ENCODE measurements around the gene ORM1.

The ORM1 gene

GRCh38 chr9:114346146-114346545, 23.2 kb downstream of the ORM1 start:
- no peak for DNase-seq

DNA sequence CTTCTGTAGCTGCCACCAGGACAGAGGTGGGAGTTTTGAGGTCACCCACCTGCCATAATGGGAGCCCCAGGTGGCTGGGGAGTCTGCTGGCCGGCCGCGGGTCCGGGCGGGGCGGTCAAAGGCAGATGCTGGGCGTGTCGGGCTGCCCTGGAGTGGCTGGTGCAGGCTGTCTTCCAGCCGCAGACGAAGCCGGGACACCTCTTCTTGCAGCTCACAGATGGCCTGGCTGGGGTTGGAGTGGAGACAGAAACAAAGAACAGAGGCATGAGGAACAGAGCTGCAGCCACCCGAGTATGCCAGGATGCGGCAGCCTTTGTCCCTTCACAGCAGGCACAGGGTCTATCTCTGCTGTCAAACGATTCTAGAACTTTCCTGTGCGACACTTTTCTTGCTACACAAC, 24.8 kb downstream of the ORM1 start:
- no peak for DNase-seq

DNA sequence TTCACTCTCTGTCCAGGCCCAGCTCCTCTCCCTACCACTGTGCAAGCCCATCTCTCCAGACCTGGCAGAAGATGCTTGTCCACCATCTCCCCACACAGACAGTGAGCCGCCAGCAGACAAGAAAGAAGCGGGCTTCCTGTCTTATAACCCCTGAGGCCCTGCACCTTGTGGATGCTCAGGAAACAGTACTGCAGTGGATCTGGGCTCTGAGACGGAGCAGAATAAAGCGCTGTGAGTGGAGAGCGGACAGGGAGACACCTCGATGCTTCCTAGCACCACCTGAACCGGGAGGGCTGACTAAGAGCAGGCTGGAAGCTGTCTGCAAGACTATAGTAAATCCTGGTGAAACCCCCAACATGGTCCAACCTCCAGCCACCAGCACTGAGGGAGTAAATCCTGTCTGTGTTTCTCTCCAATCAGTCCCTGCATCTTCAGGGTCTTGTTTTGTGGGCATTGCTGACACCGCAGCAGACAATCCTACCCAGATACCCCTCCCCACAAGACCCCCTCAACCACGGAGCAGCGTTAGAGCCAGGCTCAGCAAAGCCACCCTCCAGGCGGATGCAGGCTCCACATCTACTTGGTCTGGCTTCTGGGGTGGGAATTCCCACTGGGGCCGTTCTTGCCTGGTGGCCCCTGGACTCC, 25.5 kb downstream of the ORM1 start:
- DNase-seq, result no peak

- DNase-seq, result no peak
Observed at GRCh38 chr9:114348906-114349482, 26.1 kb downstream of the ORM1 start.

GRCh38 chr9:114349713-114350480, 27.0 kb downstream of the ORM1 start:
- no peak for DNase-seq

DNA sequence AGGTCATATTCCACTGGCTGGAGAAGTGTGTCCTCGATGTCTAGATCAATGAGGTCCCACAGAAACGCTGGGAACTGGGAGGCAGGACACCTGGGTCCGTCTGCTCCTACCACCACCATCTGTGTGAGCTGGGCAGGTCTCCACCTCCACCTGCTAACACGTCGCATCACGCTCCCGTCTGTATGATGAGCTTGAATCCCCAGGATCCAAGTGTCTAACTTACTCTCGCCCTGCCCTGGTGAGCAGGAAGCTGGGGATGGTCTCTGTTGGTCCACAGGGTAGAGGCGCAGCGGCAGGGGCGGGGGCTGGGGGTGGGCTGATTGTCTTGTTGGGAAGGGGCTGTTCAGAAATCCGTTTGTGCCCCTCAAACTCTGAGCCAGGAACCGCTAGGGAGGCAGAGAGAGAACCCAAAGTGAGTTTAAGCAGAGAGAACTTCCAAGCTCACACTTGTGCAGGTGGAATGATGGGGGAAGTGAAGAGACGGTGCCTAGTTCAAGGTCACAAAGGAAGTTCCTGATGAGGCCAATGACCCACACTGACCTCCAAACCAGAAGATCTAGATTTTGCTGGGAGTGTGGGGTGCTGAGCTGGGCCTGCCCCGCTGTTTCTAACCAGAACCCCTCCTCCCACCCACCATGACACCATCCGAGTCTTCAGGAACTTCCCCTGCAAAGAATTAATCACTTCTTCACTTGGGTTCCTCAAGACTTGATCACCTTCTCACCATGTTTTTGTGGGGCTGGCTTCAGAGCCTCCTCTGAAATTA, 27.9 kb downstream of the ORM1 start:
- no peak for DNase-seq

DNA sequence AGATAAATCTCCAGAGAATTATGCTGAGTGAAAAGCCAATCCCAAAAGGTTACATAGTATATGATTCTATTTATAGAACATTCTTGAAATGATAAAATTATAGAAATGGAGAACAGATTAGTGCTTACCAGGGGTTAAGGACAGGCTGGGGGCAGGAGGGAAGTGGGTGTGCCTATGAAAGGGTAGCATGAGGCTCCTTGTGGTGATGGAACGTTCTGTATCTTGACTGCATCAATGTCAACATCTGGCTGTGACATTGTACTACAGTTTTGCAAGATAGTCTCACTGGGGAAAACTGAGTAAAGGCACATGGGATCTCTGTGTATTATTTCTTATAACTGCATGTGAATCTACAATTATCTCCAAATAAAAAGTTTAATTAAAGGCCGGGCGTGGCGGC, 29.0 kb downstream of the ORM1 start:
- no peak for DNase-seq

GRCh38 chr9:114355821-114356220, 32.9 kb downstream of the ORM1 start:
- no peak for DNase-seq

DNA sequence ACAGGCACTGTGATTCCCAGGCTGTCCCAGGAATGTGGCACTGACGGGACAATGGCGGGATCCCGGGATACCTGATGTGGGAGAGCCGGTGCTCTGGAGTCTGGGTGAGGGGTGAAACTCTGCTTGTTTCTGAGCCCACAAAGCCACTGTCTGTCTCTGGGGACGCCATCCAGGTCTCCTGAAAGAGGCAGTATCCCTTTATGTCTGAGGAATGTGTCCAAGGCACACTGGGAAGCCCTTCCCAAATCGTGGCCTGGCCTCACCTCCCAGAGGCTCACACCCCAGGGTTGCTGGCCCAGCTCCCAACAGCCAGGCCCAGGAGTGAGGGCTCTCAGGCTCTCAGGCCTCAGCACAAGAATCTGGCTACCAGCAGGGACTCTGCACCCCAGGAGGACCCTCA, 33.9 kb downstream of the ORM1 start:
- no peak for DNase-seq

DNA sequence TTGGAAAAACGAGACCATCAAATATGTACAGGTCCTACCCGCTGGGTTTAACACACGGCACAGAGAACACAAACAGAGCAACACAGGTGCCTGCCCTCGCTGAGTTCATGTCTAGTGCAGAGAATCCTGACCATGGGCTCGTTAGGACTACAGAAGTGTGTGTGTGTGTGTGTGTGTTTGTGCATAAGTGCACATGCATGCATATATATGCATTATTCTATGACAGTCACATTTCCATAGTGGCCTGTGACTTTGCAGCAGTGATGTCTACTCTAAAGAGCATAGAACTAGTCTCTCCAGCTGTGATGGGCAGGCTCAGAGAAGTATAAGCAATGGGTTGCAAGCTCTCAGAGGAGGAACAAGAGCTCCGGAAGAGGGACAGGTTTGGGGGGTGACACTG, 34.5 kb downstream of the ORM1 start:
- DNase-seq, result no peak

GRCh38 chr9:114357911-114358328, 35.0 kb downstream of the ORM1 start:
- no peak for DNase-seq

- no peak for DNase-seq
Observed at GRCh38 chr9:114359801-114360200, 36.9 kb downstream of the ORM1 start.

DNA sequence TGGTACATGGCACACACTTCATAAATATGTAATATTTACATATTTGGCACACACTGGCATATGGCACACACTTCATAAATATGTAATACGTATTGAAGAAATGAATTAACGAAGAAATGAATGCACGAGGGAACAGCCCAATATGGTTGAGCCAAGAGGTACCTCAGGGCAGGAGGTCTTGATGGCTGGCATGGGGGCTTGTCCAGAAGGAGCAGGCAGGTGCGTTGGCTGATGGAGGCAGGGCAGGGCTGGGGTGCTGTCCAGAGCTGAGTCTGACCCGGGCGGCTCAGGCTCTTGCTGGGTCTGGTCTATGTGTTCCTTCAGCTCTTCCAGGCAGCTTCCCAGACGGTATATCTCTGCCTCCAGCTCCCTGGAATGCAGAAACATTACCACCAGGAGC, 38.6 kb downstream of the ORM1 start:
- DNase-seq, result no peak

DNA sequence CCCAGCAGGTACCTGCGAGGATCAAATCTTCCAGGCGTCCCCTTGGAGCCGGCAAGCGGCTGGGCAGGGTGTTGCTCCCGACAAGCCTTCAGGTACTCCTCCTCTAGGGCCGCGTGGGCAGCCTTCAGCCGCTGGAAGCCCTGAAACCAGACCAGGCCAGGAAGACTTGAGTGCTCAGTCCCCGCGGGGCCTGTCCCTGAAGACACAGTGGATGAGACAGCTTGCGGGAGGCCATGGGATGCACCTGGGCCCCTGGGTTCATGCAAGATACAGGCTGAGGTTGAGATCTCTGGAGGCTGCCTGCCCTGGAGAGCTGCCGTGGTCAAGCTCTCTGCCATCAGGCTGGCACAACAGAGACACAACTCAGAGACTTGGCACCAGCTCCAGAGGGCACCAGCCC, 39.5 kb downstream of the ORM1 start:
- DNase-seq, result no peak

- no peak for DNase-seq
Observed at GRCh38 chr9:114363424-114363823, 40.5 kb downstream of the ORM1 start.

GRCh38 chr9:114364134-114365041, 41.5 kb downstream of the ORM1 start:
- no peak for DNase-seq

- no peak for DNase-seq
Observed at GRCh38 chr9:114365194-114365593, 42.3 kb downstream of the ORM1 start.

- no peak for DNase-seq
Observed at GRCh38 chr9:114366334-114367128, 43.6 kb downstream of the ORM1 start.

- no peak for DNase-seq
Observed at GRCh38 chr9:114367366-114367765, 44.5 kb downstream of the ORM1 start.

DNA sequence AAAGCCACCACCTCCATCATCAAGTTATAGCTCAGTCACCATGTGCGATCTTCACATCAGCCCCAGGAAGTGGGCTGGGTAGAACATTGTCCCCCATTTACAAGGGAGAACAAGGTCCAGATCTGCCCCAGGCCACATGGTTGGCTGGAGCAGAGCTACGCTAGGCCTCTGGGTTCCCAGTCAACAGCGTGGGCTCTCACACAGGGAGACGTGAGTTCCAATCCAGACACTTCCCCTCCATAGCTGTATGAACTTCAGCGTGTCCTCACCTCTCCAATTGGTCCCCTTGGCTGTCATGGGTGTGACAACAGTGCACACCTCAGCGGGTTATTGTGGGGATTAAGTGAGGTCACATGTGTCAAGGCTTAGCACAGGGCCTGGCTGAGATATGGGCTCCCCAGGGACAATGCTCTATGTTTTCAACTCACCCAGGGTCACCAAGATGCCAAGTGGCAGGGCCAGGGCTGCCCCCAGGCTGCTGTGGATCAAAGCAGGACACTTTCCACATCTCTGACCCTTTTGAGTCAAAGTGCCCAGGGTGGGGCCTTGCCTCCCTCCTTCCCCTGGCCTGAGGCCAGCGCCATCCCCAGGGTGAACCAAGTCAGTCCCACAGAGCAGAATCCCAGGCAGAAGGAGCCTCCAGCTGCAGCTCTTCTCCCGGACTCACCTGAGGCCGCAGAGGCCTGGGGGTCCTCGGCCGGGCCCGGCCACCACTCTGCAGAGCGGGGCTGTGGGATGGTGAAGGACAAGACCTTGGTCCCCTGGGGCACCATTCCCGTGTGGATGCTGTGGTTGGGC, 45.1 kb downstream of the ORM1 start:
- no peak for DNase-seq
